A673 (cell line): ENCODE measurements around the gene LRRC8B. TPM values are rescaled to one million over a fixed set of nuclear protein-coding genes. Genes with fewer than 3 reads are reported as not detected.
A peak's percentile ranks its signal among the peaks of the same experiment; 100 is the strongest.

Experiments used
- BruUV-seq: library from RNA; stranded (reverse); fragments of 400-500 nt; replicated peaks from 2 replicates; lab custom pipeline; 2021; lab: Mats Ljungman, UMichigan
- CTCF ChIA-PET: fragments of 300-600 bp; sonication (Branson Sonifier 250); formaldehyde crosslinking; loops from one replicate; lab custom pipeline; 2022; ENCODE audit warnings: antibody characterized with exemption; lab: Charles Lee
- POLR2A ChIA-PET: fragments of 300-600 bp; sonication (Branson Sonifier 250); formaldehyde crosslinking; loops from one replicate; lab custom pipeline; 2022; ENCODE audit warnings: antibody characterized with exemption; ENCODE audit not compliant: low non-redundant PET; lab: Charles Lee
- DNase-seq: peaks from one replicate; pipeline ENCODE4 v3.0.0-alpha.2; 2015; ENCODE audit warnings: low spot score
- H3K27ac ChIP-seq: fragments of 200-600 bp; sonication (generic); 2 replicates; pipeline ENCODE4 v1.5.1; 2016; ENCODE audit warnings: mixed run types, low read depth, mild to moderate bottlenecking, mixed read lengths, antibody characterized with exemption, low read length; ENCODE audit not compliant: poor library complexity, severe bottlenecking
- H3K27me3 ChIP-seq: fragments of 200-600 bp; sonication (generic); replicated peaks from 2 replicates; pipeline ENCODE4 v1.6.1; 2017; ENCODE audit warnings: mixed run types, low read depth, mild to moderate bottlenecking, mixed read lengths, antibody characterized with exemption, low read length; ENCODE audit not compliant: insufficient read depth, poor library complexity
- H3K36me3 ChIP-seq: fragments of 200-600 bp; sonication (generic); 2 replicates; pipeline ENCODE4 v1.6.1; 2016; ENCODE audit warnings: mixed run types, mild to moderate bottlenecking, mixed read lengths, antibody characterized with exemption, low read length; ENCODE audit not compliant: insufficient read depth, poor library complexity, severe bottlenecking
- H3K4me1 ChIP-seq: fragments of 200-600 bp; sonication (generic); 2 replicates; pipeline ENCODE4 v1.6.1; 2017; ENCODE audit warnings: mixed run types, mild to moderate bottlenecking, mixed read lengths, antibody characterized with exemption, low read length; ENCODE audit not compliant: insufficient read depth, poor library complexity, severe bottlenecking
- H3K4me3 ChIP-seq: fragments of 200-600 bp; sonication (generic); 2 replicates; pipeline ENCODE4 v1.5.1; 2016; ENCODE audit warnings: low read depth, mixed run types, mild to moderate bottlenecking, mixed read lengths, low read length; ENCODE audit not compliant: poor library complexity, severe bottlenecking
- H3K9me3 ChIP-seq: fragments of 200-600 bp; sonication (generic); 2 replicates; pipeline ENCODE4 v1.6.1; 2016; ENCODE audit warnings: mixed run types, low read depth, mild to moderate bottlenecking, mixed read lengths, antibody characterized with exemption, low read length; ENCODE audit not compliant: poor library complexity, severe bottlenecking
- CTCF ChIP-seq: fragments of 300-800, 200-600 bp; sonication (generic); conservative IDR thresholded peaks from 2 replicates; pipeline ENCODE4 v1.5.1; 2017; ENCODE audit warnings: low read depth, mild to moderate bottlenecking, antibody characterized with exemption, low read length, moderate library complexity, mixed read lengths
- EZH2 ChIP-seq: fragments of 200-600 bp; sonication (generic); IDR thresholded peaks from 2 replicates; pipeline ENCODE4 v1.6.1; 2017; ENCODE audit warnings: borderline replicate concordance, low read depth, mild to moderate bottlenecking, mixed read lengths, antibody characterized with exemption, low read length; ENCODE audit not compliant: poor library complexity, severe bottlenecking
- intact Hi-C: fragments of 100-400 bp; cut with micrococcal nuclease; formaldehyde crosslinking; loops from one replicate; pipeline ENCODE4 v1.10.0; 2022; ENCODE audit not compliant: unreplicated experiment
- total RNA-seq: library from RNA; stranded (reverse); gene quantifications from 2 replicates; pipeline ENCODE4 v1.2.3, GENCODE V29; 2021

LRRC8B gene
- total RNA-seq, 1 experiment from 2014 or later, result 18.9 TPM

GRCh38 chr1:89548122-89548857 lies 23.7 kb downstream of the LRRC8B start:
- peaks cover 46% of the 10 kb centered on the region for H3K4me1 ChIP-seq
- ChIA-PET POLR2A (no interaction called here), CTCF (no interaction called here)
- no peak for DNase-seq
- BruUV-seq, result no TSS peak
- no peak overlapping the region for H3K4me3 ChIP-seq
- no peak for TF ChIP-seq EZH2
- TF ChIP-seq CTCF, result no peak
- intact Hi-C loops, result no loop called here
- no peaks in the 10 kb centered on the region for H3K36me3 ChIP-seq
- peak overlapping the region; percentile 12 for H3K27ac ChIP-seq
- H3K27me3 ChIP-seq, result no peaks in the 10 kb centered on the region
- no peaks in the 10 kb centered on the region for H3K9me3 ChIP-seq

- no peak for TF ChIP-seq CTCF
- CTCF ChIA-PET, result no interaction called here
- Histone ChIP-seq H3K36me3 (no peaks in the 10 kb centered on the region), H3K9me3 (no peaks in the 10 kb centered on the region), H3K27ac (no peak overlapping the region), H3K27me3 (no peaks in the 10 kb centered on the region), H3K4me1 (peaks cover 43% of the 10 kb centered on the region), H3K4me3 (no peak overlapping the region)
- DNase-seq, result no peak
- no TSS peak for BruUV-seq
- POLR2A ChIA-PET, result no interaction called here
- intact Hi-C loops, result no loop called here
These were observed 26.4 kb downstream of the LRRC8B start for GRCh38 chr1:89550995-89551394.

GRCh38 chr1:89552471-89553081 lies 27.9 kb downstream of the LRRC8B start:
- TF ChIP-seq EZH2 (no peak), CTCF (no peak)
- CTCF ChIA-PET, result interaction anchor here (0.6 kb wide), 1 partner anchor 36 kb away, joined by 4 read pairs; no protein-coding TSS in a partner anchor
- H3K27ac ChIP-seq, result peak overlapping the region; percentile 14
- H3K27me3 ChIP-seq, result no peaks in the 10 kb centered on the region
- POLR2A ChIA-PET, result no interaction called here
- H3K4me3 ChIP-seq, result no peak overlapping the region
- no peaks in the 10 kb centered on the region for H3K36me3 ChIP-seq
- BruUV-seq, result no TSS peak
- no peaks in the 10 kb centered on the region for H3K9me3 ChIP-seq
- H3K4me1 ChIP-seq, result peaks cover 37% of the 10 kb centered on the region
- intact Hi-C loops, result no loop called here
- DNase-seq, result peak; percentile 62
